ENCODE data around the gene MICAL3. TPM values are rescaled to one million over a fixed set of nuclear protein-coding genes. Genes with fewer than 3 reads are reported as not detected.

Gene MICAL3
- total and polyA plus RNA-seq, 9 of the 15 experiments (the other 6 are each of a cell fraction or from before 2014, with no cell fraction given), result 0.53 to 32.1 (median 12.3) TPM

- TF ChIP-seq TFAP4 (CRISPR knock-in tag; IDR thresholded peaks at IDR 0.05; ENCODE audit: borderline replicate concordance) (peak; percentile 27; the same call in 1 of the 2 replicates), ATF4 (CRISPR knock-in tag; IDR thresholded peaks at IDR 0.05) (no peak), CBFA2T3 (IDR thresholded peaks at IDR 0.05) (peak; percentile 46; the same call in 1 of the 2 replicates), ZNF121 (CRISPR knock-in tag; conservative IDR thresholded peaks at IDR 0.05) (no peak), POLR2A (conservative IDR thresholded peaks at IDR 0.05) (peak; percentile 56; the same call in 1 of the 2 replicates), REST (IDR thresholded peaks at IDR 0.05; ENCODE audit: borderline replicate concordance) (no peak), REST (CRISPR knock-in tag; IDR thresholded peaks at IDR 0.05; ENCODE audit: low read depth) (no peak), ZNF449 (CRISPR knock-in tag; IDR thresholded peaks at IDR 0.05) (no peak), PRMT5 (CRISPR knock-in tag; IDR thresholded peaks at IDR 0.05) (no peak), ETV6 (IDR thresholded peaks at IDR 0.05; ENCODE audit: borderline replicate concordance in 1 of 2, low read depth in 2 of 2, low read length in 1 of 2) (no peak), ETV6 (CRISPR knock-in tag; IDR thresholded peaks at IDR 0.05; ENCODE audit: borderline replicate concordance) (no peak), ZNF12 (CRISPR knock-in tag; IDR thresholded peaks at IDR 0.05) (no peak), TAF1 (IDR thresholded peaks at IDR 0.05; ENCODE audit: control insufficient read depth, extremely low read depth, insufficient read depth, low read length, severe bottlenecking) (peak; percentile 21), JUN (IDR thresholded peaks at IDR 0.05; ENCODE audit: borderline replicate concordance, low read depth, low read length) (peak; percentile 21; the same call in 1 of the 2 replicates), JUN (CRISPR knock-in tag; IDR thresholded peaks at IDR 0.05; ENCODE audit: borderline replicate concordance) (no peak), JUND (IDR thresholded peaks at IDR 0.05; ENCODE audit: borderline replicate concordance, low read depth, low read length) (peak; percentile 64; the same call in 1 of the 2 replicates), JUND (tag; IDR thresholded peaks at IDR 0.05; ENCODE audit: borderline replicate concordance, low read depth, low read length) (peak; percentile 50; the same call in 1 of the 3 replicates), FOXK2 (conservative IDR thresholded peaks at IDR 0.05 in 1 of 2, IDR thresholded peaks at IDR 0.05 in 1 of 2; ENCODE audit: low read depth in 2 of 2) (peak; percentile 56 to 72; a peak in 2 of 4 replicates)
These were observed 106.8 kb downstream of the MICAL3 start (continued) for GRCh38 chr22:17917490-17917983.

All from K562 (cell line).